Activated CD4-positive, CD25-positive, alpha-beta regulatory T cell treated with anti-CD3 and anti-CD28 coated beads, Interleukin-2, amount 50 U/mL, for 72 hours (primary cell): ENCODE data around the gene TPD52L2.
"Not testable (repeated sequence)": the region's sequence is repeated elsewhere in the genome, so short reads cannot be mapped to it uniquely, and the experiment has no call there.

Experiments used
- DNase-seq: peaks from one replicate; pipeline ENCODE4 v3.0.0; 2021

Gene TPD52L2

GRCh38 chr20:63857764-63858392, 7.2 kb upstream of the TPD52L2 start:
- DNase-seq, result no peak

GRCh38 chr20:63858393-63859165, 6.5 kb upstream of the TPD52L2 start:
- no peak for DNase-seq

GRCh38 chr20:63859166-63859699, 5.8 kb upstream of the TPD52L2 start:
- no peak for DNase-seq

- DNase-seq, result no peak
These were observed 4.6 kb upstream of the TPD52L2 start for GRCh38 chr20:63860325-63861051.

- no peak for DNase-seq
These were observed 3.6 kb upstream of the TPD52L2 start, which contains the start of gene ABHD16B for GRCh38 chr20:63861365-63861934. Gene ABHD16B, plus strand, starts transcription at chr20:63861498. Its CDS starts 43 bp downstream, at chr20:63861541.

GRCh38 chr20:63861981-63862901, 2.8 kb upstream of the TPD52L2 start:
- no peak for DNase-seq

- no peak for DNase-seq
These were observed 1.9 kb upstream of the TPD52L2 start for GRCh38 chr20:63863021-63863797.

- peak; percentile 72 for DNase-seq
These were observed 1.1 kb upstream of the TPD52L2 start for GRCh38 chr20:63863798-63864544.

GRCh38 chr20:63864545-63864977, 509 bp upstream of the TPD52L2 start:
- DNase-seq, result no peak

GRCh38 chr20:63867042-63867441, 2.0 kb downstream of the TPD52L2 start:
- DNase-seq, result not testable (repeated sequence)

GRCh38 chr20:63868264-63868663, 3.2 kb downstream of the TPD52L2 start:
- no peak for DNase-seq

- DNase-seq, result no peak
These were observed 8.5 kb downstream of the TPD52L2 start for GRCh38 chr20:63873477-63873971.

GRCh38 chr20:63874241-63874640, 9.2 kb downstream of the TPD52L2 start:
- not testable (repeated sequence) for DNase-seq

- no peak for DNase-seq
These were observed 11.5 kb downstream of the TPD52L2 start for GRCh38 chr20:63876489-63877036.

- no peak for DNase-seq
These were observed 12.8 kb downstream of the TPD52L2 start for GRCh38 chr20:63877755-63878470.

GRCh38 chr20:63878899-63879663, 14.0 kb downstream of the TPD52L2 start:
- DNase-seq, result no peak

GRCh38 chr20:63880901-63881300, 15.8 kb downstream of the TPD52L2 start:
- DNase-seq, result not testable (repeated sequence)
